SHP77 (cell line): ENCODE results near the gene MDP1.
A peak's percentile ranks its signal among the peaks of the same experiment; 100 is the strongest.

ENCODE experiments used
- DNase-seq, 2 experiments: peaks; one replicate each; lab custom pipeline; 2025; lab: John Stamatoyannopoulos, UW

Gene MDP1

GRCh38 chr14:24181371-24182077 lies 34.3 kb downstream of the MDP1 start:
- no peak for DNase-seq

- DNase-seq = no peak
Observed at GRCh38 chr14:24179961-24180796, 35.7 kb downstream of the MDP1 start.

- no peak for DNase-seq
Observed at GRCh38 chr14:24179294-24179960, 36.4 kb downstream of the MDP1 start.

GRCh38 chr14:24178399-24179178 lies 37.3 kb downstream of the MDP1 start:
- no peak for DNase-seq

- no peak for DNase-seq
Observed at GRCh38 chr14:24177891-24178290, 38.0 kb downstream of the MDP1 start.

- no peak for DNase-seq
Observed at GRCh38 chr14:24177041-24177825, 38.6 kb downstream of the MDP1 start.

- DNase-seq = no peak
Observed at GRCh38 chr14:24176599-24176998, 39.3 kb downstream of the MDP1 start.

- DNase-seq = no peak
Observed at GRCh38 chr14:24172871-24173281, 43.0 kb downstream of the MDP1 start.

- no peak for DNase-seq
Observed at GRCh38 chr14:24172261-24172860, 43.5 kb downstream of the MDP1 start.

- peak; percentile 88 to 89 for DNase-seq
Observed at GRCh38 chr14:24171422-24172260, 44.2 kb downstream of the MDP1 start, which contains the start of gene REC8. TSS of gene REC8 (plus strand) at chr14:24172080. CDS start at chr14:24172553, 473 bp downstream.

GRCh38 chr14:24167469-24168114 lies 48.3 kb downstream of the MDP1 start:
- DNase-seq = no peak

GRCh38 chr14:24165785-24166184 lies 50.1 kb downstream of the MDP1 start:
- DNase-seq = no peak

- DNase-seq = no peak
Observed at GRCh38 chr14:24164518-24164991, 51.3 kb downstream of the MDP1 start.
